Measurements from ENCODE around the gene PLS3. TPM values are rescaled to one million over a fixed set of nuclear protein-coding genes. Genes with fewer than 3 reads are reported as not detected.

PLS3 gene
- total RNA-seq, 1 experiment from 2014 or later, result 96.7 TPM

GRCh38 chrX:115650449-115650848 is 89.5 kb downstream of the PLS3 start:
- H3K9me3 Mint-ChIP-seq, result no peaks in the 10 kb centered on the region
- H3K4me1 Mint-ChIP-seq, result peaks cover 37% of the 10 kb centered on the region

GRCh38 chrX:115650916-115651315 is 89.9 kb downstream of the PLS3 start:
- peak overlapping the region; percentile 48 for H3K4me3 Mint-ChIP-seq
- no peaks in the 10 kb centered on the region for H3K27me3 Mint-ChIP-seq (ENCODE audit: low read depth)
- ChIA-PET CTCF (interaction anchor here (0.5 to 1.3 kb wide), 3 partner anchors 36 to 42 kb away, joined by 3 to 9 read pairs (median 6); no protein-coding TSS in a partner anchor), POLR2A (no interaction called here)
- H3K4me1 Mint-ChIP-seq, result peaks cover 41% of the 10 kb centered on the region
- ATAC-seq (peak; percentile 84), DNase-seq (ENCODE audit: low spot score) (peak; percentile 59)
- H3K9me3 Mint-ChIP-seq, result no peaks in the 10 kb centered on the region
- no peak for TF ChIP-seq CREM (CRISPR knock-in tag; IDR thresholded peaks at IDR 0.05)
- TF ChIP-seq, protein P1, sequence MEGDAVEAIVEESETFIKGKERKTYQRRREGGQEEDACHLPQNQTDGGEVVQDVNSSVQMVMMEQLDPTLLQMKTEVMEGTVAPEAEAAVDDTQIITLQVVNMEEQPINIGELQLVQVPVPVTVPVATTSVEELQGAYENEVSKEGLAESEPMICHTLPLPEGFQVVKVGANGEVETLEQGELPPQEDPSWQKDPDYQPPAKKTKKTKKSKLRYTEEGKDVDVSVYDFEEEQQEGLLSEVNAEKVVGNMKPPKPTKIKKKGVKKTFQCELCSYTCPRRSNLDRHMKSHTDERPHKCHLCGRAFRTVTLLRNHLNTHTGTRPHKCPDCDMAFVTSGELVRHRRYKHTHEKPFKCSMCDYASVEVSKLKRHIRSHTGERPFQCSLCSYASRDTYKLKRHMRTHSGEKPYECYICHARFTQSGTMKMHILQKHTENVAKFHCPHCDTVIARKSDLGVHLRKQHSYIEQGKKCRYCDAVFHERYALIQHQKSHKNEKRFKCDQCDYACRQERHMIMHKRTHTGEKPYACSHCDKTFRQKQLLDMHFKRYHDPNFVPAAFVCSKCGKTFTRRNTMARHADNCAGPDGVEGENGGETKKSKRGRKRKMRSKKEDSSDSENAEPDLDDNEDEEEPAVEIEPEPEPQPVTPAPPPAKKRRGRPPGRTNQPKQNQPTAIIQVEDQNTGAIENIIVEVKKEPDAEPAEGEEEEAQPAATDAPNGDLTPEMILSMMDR (IDR thresholded peaks at IDR 0.05), result peak; percentile 37; the same call in 1 of the 2 replicates
- peak overlapping the region; percentile 91 for H3K27ac Mint-ChIP-seq
- peaks cover 23% of the 10 kb centered on the region for H3K36me3 Mint-ChIP-seq

More at GRCh38 chrX:115650449-115650848, 89.5 kb downstream of the PLS3 start:
- CTCF ChIA-PET, result interaction anchor here (0.8 to 2.0 kb wide), 3 partner anchors 29 to 40 kb away, joined by 3 to 9 read pairs (median 8); no protein-coding TSS in a partner anchor
- no peak for TF ChIP-seq HMGXB4 (CRISPR knock-in tag; IDR thresholded peaks at IDR 0.05)
- TF ChIP-seq CDX4 (CRISPR knock-in tag; IDR thresholded peaks at IDR 0.05; ENCODE audit: borderline replicate concordance), result no peak
- no peak for TF ChIP-seq JAZF1 (CRISPR knock-in tag; IDR thresholded peaks at IDR 0.05)
- no peak for TF ChIP-seq E2F5 (CRISPR knock-in tag; IDR thresholded peaks at IDR 0.05)
- TF ChIP-seq, protein P2, sequence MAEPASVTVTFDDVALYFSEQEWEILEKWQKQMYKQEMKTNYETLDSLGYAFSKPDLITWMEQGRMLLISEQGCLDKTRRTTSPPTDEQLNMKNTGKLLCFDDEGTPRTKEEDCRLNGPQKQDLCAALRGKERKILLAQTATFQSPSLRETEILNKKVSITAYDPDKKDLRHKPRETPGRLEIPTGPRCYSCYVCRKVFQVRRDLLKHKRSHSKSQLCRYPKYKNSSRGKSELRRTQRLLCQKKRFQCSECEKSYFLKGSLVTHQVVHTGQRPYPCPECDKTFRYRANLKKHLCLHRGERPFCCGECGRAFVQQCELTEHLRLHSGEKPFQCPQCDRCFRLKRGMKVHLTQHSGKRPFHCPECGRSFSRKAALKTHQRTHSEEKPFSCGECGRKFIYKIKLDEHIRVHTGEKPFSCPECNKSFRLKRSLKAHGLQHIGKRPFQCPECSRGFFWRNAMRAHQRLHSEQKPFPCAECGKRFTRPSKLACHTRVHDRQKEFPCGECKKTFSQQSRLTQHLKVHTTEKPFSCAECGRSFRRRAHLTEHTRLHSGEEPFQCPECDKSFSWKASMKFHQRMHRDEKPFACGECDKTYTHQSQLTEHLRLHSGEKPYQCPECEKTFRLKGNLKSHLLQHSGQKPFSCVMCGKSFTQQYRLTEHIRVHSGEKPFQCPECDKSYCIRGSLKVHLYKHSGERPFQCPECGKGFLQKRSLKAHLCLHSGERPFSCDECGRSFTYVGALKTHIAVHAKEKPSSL (CRISPR knock-in tag; conservative IDR thresholded peaks at IDR 0.05), result no peak
- TF ChIP-seq ZNF263 (CRISPR knock-in tag; IDR thresholded peaks at IDR 0.05; ENCODE audit: low read depth), result no peak
- H3K4me3 Mint-ChIP-seq, result peak overlapping the region; percentile 48
- ATAC-seq (peak; percentile 53), DNase-seq (ENCODE audit: low spot score) (no peak)
- peak overlapping the region; percentile 91 for H3K27ac Mint-ChIP-seq
- no peaks in the 10 kb centered on the region for H3K27me3 Mint-ChIP-seq (ENCODE audit: low read depth)
- H3K36me3 Mint-ChIP-seq, result peaks cover 23% of the 10 kb centered on the region
- POLR2A ChIA-PET, result no interaction called here

GRCh38 chrX:115652221-115652620 is 91.2 kb downstream of the PLS3 start:
- ATAC-seq (no peak), DNase-seq (ENCODE audit: low spot score) (no peak)
- Mint-ChIP-seq H3K27me3 (ENCODE audit: low read depth) (no peaks in the 10 kb centered on the region), H3K36me3 (peaks cover 14% of the 10 kb centered on the region), H3K27ac (no peak overlapping the region), H3K9me3 (no peaks in the 10 kb centered on the region), H3K4me1 (peaks cover 44% of the 10 kb centered on the region), H3K4me3 (no peak overlapping the region)
- TF ChIP-seq PRRX2 (CRISPR knock-in tag; IDR thresholded peaks at IDR 0.05), result no peak
- no peak for TF ChIP-seq HMGXB4 (CRISPR knock-in tag; IDR thresholded peaks at IDR 0.05)
- no peak for TF ChIP-seq TEAD4 (CRISPR knock-in tag; IDR thresholded peaks at IDR 0.05)
- TF ChIP-seq SMAD3 (CRISPR knock-in tag; IDR thresholded peaks at IDR 0.05; ENCODE audit: borderline replicate concordance), result no peak
- no peak for TF ChIP-seq PRDM15 (CRISPR knock-in tag; IDR thresholded peaks at IDR 0.05)
- TF ChIP-seq NR2C2 (CRISPR knock-in tag; IDR thresholded peaks at IDR 0.05), result no peak
- no peak for TF ChIP-seq IRF1 (CRISPR knock-in tag; IDR thresholded peaks at IDR 0.05)
- ChIA-PET CTCF (interaction anchor here (0.8 to 2.8 kb wide), 4 partner anchors 9 to 252 kb away, joined by 3 to 24 read pairs (median 10); no protein-coding TSS in a partner anchor), POLR2A (no interaction called here)

Measured in WTC11 (cell line).